DOHH2 (cell line): Measurements from ENCODE around the gene GLDN.

ENCODE experiments used
- H3F3A ChIP-seq: fragments of 200-600 bp; sonication (generic), shearing (Covaris generic); 2 replicates; pipeline ENCODE4 v1.6.0; 2016; ENCODE audit warnings: antibody characterized with exemption, mild to moderate bottlenecking; ENCODE audit not compliant: control insufficient read depth, insufficient read depth
- H3K27ac ChIP-seq: fragments of 200-600 bp; sonication (generic); 2 replicates; pipeline ENCODE4 v1.5.1; 2014; ENCODE audit warnings: low read depth, mild to moderate bottlenecking, low read length, moderate library complexity
- H3K27me3 ChIP-seq: fragments of 200-600 bp; sonication (generic); 2 replicates; pipeline ENCODE4 v1.6.1; 2014; ENCODE audit warnings: mild to moderate bottlenecking, low read length, mixed read lengths; ENCODE audit not compliant: control insufficient read depth
- H3K36me3 ChIP-seq: fragments of 200-600 bp; sonication (generic); 2 replicates; pipeline ENCODE4 v1.6.1; 2014; ENCODE audit warnings: mild to moderate bottlenecking, low read length, moderate library complexity, mixed read lengths; ENCODE audit not compliant: control insufficient read depth
- H3K4me1 ChIP-seq: fragments of 200-600 bp; sonication (generic); 2 replicates; pipeline ENCODE4 v1.6.1; 2014; ENCODE audit warnings: mild to moderate bottlenecking, low read length, mixed read lengths; ENCODE audit not compliant: control insufficient read depth
- H3K4me2 ChIP-seq: fragments of 200-600 bp; sonication (generic); 2 replicates; pipeline ENCODE4 v1.6.0; 2014; ENCODE audit warnings: mild to moderate bottlenecking, low read length, moderate library complexity
- H3K4me3 ChIP-seq: fragments of 200-600 bp; sonication (generic); 2 replicates; pipeline ENCODE4 v1.5.1; 2014; ENCODE audit warnings: mild to moderate bottlenecking, low read length, mixed read lengths
- H3K79me2 ChIP-seq: fragments of 200-600 bp; sonication (generic); 2 replicates; pipeline ENCODE4 v1.6.1; 2014; ENCODE audit warnings: mild to moderate bottlenecking, low read length, mixed read lengths; ENCODE audit not compliant: control insufficient read depth
- H3K9me2 ChIP-seq: fragments of 200-600 bp; sonication (generic); replicated peaks from 2 replicates; pipeline ENCODE4 v1.6.1; 2014; ENCODE audit warnings: mild to moderate bottlenecking, low read length, mixed read lengths; ENCODE audit not compliant: control insufficient read depth
- H3K9me3 ChIP-seq: fragments of 200-600 bp; sonication (generic); 2 replicates; pipeline ENCODE4 v1.6.1; 2014; ENCODE audit warnings: antibody characterized with exemption, low read length, mixed read lengths; ENCODE audit not compliant: control insufficient read depth, insufficient read depth
- H4K20me1 ChIP-seq: fragments of 200-600 bp; sonication (generic); 2 replicates; pipeline ENCODE4 v1.6.0; 2014; ENCODE audit warnings: low read depth, mild to moderate bottlenecking, antibody characterized with exemption, low read length, moderate library complexity; ENCODE audit not compliant: control insufficient read depth, insufficient read depth
- EZH2phosphoT487 ChIP-seq: fragments of 200-600 bp; sonication (generic); IDR thresholded peaks from 2 replicates; pipeline ENCODE4 v1.6.1; 2017; ENCODE audit warnings: borderline replicate concordance, mild to moderate bottlenecking, antibody characterized with exemption, low read length, moderate library complexity, mixed read lengths
- TF ChIP-seq, protein P1 (sequence below): fragments of 200-600 bp; sonication (generic); IDR thresholded peaks from one replicate; pipeline ENCODE4 v1.5.1; 2014; ENCODE audit warnings: antibody characterized with exemption, mild to moderate bottlenecking, low read depth, low read length; ENCODE audit not compliant: poor library complexity, severe bottlenecking

GLDN gene

GRCh38 chr15:51302480-51302879 lies 39.0 kb upstream of the GLDN start:
- Histone ChIP-seq H3K36me3 (no peaks in the 10 kb centered on the region), H3K9me2 (no peaks in the 10 kb centered on the region), H3K4me3 (no peak overlapping the region)

GRCh38 chr15:51303462-51303980 lies 37.9 kb upstream of the GLDN start:
- no peaks in the 10 kb centered on the region for H3F3A ChIP-seq
- H4K20me1 ChIP-seq = no peaks in the 10 kb centered on the region
- no peaks in the 10 kb centered on the region for H3K36me3 ChIP-seq
- H3K4me2 ChIP-seq = no peak overlapping the region
- no peaks in the 10 kb centered on the region for H3K27me3 ChIP-seq
- no peaks in the 10 kb centered on the region for H3K9me2 ChIP-seq
- no peaks in the 10 kb centered on the region for H3K9me3 ChIP-seq
- no peaks in the 10 kb centered on the region for H3K79me2 ChIP-seq
- no peaks in the 10 kb centered on the region for H3K4me1 ChIP-seq
- TF ChIP-seq, protein P1, sequence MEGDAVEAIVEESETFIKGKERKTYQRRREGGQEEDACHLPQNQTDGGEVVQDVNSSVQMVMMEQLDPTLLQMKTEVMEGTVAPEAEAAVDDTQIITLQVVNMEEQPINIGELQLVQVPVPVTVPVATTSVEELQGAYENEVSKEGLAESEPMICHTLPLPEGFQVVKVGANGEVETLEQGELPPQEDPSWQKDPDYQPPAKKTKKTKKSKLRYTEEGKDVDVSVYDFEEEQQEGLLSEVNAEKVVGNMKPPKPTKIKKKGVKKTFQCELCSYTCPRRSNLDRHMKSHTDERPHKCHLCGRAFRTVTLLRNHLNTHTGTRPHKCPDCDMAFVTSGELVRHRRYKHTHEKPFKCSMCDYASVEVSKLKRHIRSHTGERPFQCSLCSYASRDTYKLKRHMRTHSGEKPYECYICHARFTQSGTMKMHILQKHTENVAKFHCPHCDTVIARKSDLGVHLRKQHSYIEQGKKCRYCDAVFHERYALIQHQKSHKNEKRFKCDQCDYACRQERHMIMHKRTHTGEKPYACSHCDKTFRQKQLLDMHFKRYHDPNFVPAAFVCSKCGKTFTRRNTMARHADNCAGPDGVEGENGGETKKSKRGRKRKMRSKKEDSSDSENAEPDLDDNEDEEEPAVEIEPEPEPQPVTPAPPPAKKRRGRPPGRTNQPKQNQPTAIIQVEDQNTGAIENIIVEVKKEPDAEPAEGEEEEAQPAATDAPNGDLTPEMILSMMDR = no peak
- no peak for TF ChIP-seq EZH2phosphoT487
- no peak overlapping the region for H3K4me3 ChIP-seq
- no peak overlapping the region for H3K27ac ChIP-seq

More at GRCh38 chr15:51302480-51302879, 39.0 kb upstream of the GLDN start:
- Histone ChIP-seq H3K4me2 (no peak overlapping the region), H4K20me1 (no peaks in the 10 kb centered on the region), H3K9me3 (no peaks in the 10 kb centered on the region), H3K27ac (no peak overlapping the region), H3K4me1 (no peaks in the 10 kb centered on the region), H3K27me3 (no peaks in the 10 kb centered on the region), H3F3A (no peaks in the 10 kb centered on the region), H3K79me2 (no peaks in the 10 kb centered on the region)
- TF ChIP-seq EZH2phosphoT487 = no peak
- TF ChIP-seq, protein P1 = no peak

DNA sequence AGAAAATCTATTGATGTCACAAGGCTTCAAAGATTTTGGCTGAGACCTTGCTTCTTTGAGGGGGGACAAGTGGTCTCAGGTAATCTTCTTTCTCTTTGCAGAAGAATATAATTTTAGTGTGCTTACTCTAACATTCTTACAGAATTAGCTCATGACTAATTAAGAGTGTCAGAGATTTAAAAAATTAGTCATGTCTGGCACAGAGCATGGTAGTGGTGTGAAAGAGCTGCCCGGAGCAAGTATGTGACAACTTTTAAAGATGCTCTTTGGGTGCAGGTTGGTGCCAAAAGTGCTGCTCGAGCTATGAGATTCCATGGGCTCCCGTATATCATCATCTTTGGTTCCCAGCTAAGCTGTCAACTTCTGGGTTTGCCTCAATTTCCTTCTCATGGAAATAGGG lies 34.1 kb upstream of the GLDN start:
- H4K20me1 ChIP-seq = no peaks in the 10 kb centered on the region
- no peak overlapping the region for H3K4me3 ChIP-seq
- no peak overlapping the region for H3K4me2 ChIP-seq
- no peaks in the 10 kb centered on the region for H3K9me3 ChIP-seq
- no peaks in the 10 kb centered on the region for H3F3A ChIP-seq
- H3K4me1 ChIP-seq = no peaks in the 10 kb centered on the region
- H3K27ac ChIP-seq = no peak overlapping the region
- H3K79me2 ChIP-seq = no peaks in the 10 kb centered on the region
- TF ChIP-seq, protein P1 = no peak
- TF ChIP-seq EZH2phosphoT487 = no peak
- no peaks in the 10 kb centered on the region for H3K36me3 ChIP-seq
- H3K27me3 ChIP-seq = no peaks in the 10 kb centered on the region
- H3K9me2 ChIP-seq = no peaks in the 10 kb centered on the region
